GM18870 (cell line): ENCODE measurements around the gene FRMD5.

ENCODE experiments used
- ATAC-seq: cut with Tn5 transposase; IDR thresholded peaks from one replicate; pipeline ENCODE4 v1.9.1; 2021; ENCODE audit warnings: moderate library complexity; ENCODE audit not compliant: unreplicated experiment

The FRMD5 gene

GRCh38 chr15:43931790-43932435 lies 263.2 kb downstream of the FRMD5 start:
- no peak for ATAC-seq

GRCh38 chr15:43931119-43931518 lies 264.0 kb downstream of the FRMD5 start:
- no peak for ATAC-seq

GRCh38 chr15:43930556-43930955 lies 264.5 kb downstream of the FRMD5 start:
- no peak for ATAC-seq

GRCh38 chr15:43930079-43930478 lies 265.0 kb downstream of the FRMD5 start:
- ATAC-seq: no peak

GRCh38 chr15:43928152-43928551 lies 266.9 kb downstream of the FRMD5 start:
- ATAC-seq: no peak

GRCh38 chr15:43927203-43927602 lies 267.9 kb downstream of the FRMD5 start:
- ATAC-seq: no peak

- no peak for ATAC-seq
Observed at GRCh38 chr15:43923553-43923952, 271.5 kb downstream of the FRMD5 start.

GRCh38 chr15:43922021-43922420 lies 273.1 kb downstream of the FRMD5 start:
- ATAC-seq: no peak

GRCh38 chr15:43920815-43921214 lies 274.3 kb downstream of the FRMD5 start:
- no peak for ATAC-seq

GRCh38 chr15:43920254-43920600 lies 274.8 kb downstream of the FRMD5 start:
- no peak for ATAC-seq

GRCh38 chr15:43919540-43920253 lies 275.4 kb downstream of the FRMD5 start:
- no peak for ATAC-seq

- ATAC-seq: no peak
Observed at GRCh38 chr15:43918717-43919116, 276.4 kb downstream of the FRMD5 start.

GRCh38 chr15:43916326-43916660 lies 278.8 kb downstream of the FRMD5 start:
- ATAC-seq: no peak

GRCh38 chr15:43915631-43916325 lies 279.3 kb downstream of the FRMD5 start:
- no peak for ATAC-seq

GRCh38 chr15:43913941-43914340 lies 281.1 kb downstream of the FRMD5 start:
- ATAC-seq: no peak

GRCh38 chr15:43913026-43913780 lies 281.9 kb downstream of the FRMD5 start:
- no peak for ATAC-seq

- no peak for ATAC-seq
Observed at GRCh38 chr15:43912208-43912607, 282.9 kb downstream of the FRMD5 start.

GRCh38 chr15:43911235-43911781 lies 283.8 kb downstream of the FRMD5 start:
- ATAC-seq: no peak

- ATAC-seq: no peak
Observed at GRCh38 chr15:43908516-43909050, 286.5 kb downstream of the FRMD5 start.

GRCh38 chr15:43905755-43906154 lies 289.3 kb downstream of the FRMD5 start:
- no peak for ATAC-seq

GRCh38 chr15:43903864-43904290 lies 291.2 kb downstream of the FRMD5 start:
- ATAC-seq: no peak
